Stimulated activated CD8-positive, alpha-beta memory T cell treated with anti-CD3 and anti-CD28 coated beads, Interleukin-15, amount 100 ng/mL, for 24 hours (primary cell): ENCODE measurements around the gene PALB2.

Experiments used
- DNase-seq: peaks from one replicate; pipeline ENCODE4 v3.0.0-alpha.2; 2020; ENCODE audit warnings: low read depth

PALB2 gene

DNA sequence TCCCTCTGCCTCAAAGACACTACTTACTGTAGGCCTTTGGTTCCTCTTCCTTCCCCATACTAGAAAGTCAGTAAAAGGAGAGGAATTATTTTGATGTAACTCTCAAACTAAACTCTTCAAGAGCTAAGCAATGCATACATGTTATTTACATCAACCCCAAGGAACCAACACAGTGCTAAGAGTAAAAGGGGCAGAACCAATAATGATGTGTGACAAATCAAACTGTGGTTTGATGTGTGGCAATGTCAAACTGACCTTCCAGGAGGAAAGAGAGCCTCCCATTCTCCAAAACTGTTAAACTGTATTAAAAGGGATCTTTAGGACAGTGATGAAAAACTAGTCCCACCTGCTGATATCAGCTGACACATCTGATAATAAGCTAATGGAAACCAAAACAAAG lies 60.7 kb downstream of the PALB2 start:
- DNase-seq, result no peak

DNA sequence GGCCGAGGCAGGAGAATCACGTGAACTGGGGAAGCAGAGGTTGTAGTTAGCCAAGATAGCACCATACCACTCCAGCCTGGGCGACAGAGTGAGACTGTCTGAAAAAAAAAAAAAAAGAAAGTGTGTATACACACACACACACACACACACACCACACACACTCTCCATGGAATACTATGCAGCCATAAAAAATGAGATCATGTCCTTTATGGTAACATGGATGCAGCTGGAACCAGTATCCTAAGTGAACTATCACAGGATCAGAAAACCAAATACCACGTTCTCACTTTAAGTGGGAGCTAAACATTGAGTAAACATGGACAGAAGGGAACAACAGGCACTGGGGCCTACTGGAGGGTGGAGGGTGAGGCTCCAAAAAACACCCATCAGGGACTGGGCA lies 61.7 kb downstream of the PALB2 start:
- DNase-seq, result no peak

DNA sequence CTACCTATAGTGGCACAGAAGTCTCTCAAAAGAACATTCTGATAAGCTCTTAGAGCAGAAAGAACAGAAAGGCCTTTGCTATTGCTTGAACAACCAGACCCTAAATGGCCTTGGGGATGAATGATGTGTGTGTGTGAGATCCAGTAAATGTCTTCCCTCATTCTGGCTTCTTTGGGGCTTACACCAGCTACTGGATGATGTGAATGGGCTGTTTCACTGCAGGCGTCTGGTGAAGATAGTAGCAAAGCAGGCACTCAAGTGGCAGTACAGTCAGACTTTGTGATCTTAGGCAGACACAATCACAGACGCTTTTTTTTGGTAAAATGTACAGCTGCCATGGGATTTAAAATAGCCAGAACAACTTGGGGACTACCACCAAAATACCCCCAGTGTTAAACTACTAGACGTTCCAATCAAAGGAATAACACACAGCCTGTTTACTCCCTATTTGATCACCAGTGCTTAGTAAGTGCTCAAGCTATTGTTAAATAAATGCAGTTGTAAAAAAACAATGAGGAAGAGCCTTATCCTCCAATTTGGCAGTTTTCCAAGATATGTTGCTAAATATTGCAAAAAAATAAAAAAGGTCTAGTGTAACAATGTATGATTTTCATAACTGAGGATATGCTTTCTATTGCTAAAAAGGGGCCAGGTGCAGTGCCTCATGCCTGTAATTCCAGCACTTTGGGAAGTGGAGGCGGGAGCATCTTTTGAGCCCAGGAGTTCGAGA lies 62.8 kb downstream of the PALB2 start:
- no peak for DNase-seq

DNA sequence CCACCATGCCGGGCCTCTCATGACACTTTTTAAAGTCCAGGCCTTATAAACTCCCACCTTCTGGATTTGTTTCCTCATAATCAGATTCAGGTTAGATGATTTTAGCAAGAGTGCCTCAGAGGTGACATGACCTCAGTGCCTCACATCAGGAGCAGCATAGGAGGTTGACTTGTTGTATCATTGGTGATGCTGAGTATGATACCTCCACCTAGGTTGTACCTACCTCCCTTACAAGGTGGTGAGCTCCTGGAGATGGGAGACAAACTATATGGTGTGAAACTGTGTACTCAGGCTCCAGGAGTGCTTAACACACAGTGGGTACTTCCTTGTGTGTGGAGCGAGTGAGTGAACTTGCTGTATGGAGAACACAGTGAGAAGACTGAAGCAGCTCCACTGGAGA lies 63.6 kb downstream of the PALB2 start:
- no peak for DNase-seq

DNA sequence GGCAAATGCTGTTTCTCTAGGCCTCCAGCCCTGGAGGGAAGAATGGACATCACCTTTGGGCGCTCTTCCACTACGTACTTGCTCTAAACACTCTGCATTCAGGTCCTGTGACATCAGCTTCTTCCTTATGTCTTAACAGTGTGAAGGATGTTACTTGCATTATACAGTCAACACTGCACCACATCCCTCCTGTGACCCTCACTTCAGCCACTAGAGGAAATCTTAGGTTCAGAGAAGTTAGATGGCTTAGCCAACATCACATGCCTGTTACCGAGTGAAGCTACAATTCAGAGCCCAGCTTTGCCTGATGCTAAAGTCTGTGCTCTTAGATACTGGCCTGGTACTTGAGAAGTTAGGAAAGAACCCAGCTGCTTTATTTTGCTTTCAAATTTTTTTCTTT lies 65.3 kb downstream of the PALB2 start:
- no peak for DNase-seq

DNA sequence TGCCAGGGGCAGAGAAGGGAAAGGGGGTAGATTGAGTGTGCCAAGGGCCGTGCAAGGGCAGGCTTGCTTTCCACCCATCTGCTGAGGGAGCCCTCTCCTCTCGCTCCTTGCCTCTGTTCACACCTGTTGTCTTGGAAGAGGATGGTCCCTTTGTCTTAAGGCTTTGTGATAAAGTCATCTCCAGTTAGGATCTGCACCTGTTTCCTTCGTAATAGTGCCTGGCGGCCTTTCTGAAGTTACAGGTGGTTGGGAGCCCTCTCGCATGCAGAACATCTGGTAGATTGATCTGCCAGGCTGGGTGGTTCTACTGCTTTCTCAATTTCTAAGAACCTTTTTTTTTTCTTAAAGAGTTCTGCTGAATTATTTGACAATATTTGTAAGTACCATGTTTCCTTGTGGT lies 67.3 kb downstream of the PALB2 start:
- DNase-seq, result no peak

DNA sequence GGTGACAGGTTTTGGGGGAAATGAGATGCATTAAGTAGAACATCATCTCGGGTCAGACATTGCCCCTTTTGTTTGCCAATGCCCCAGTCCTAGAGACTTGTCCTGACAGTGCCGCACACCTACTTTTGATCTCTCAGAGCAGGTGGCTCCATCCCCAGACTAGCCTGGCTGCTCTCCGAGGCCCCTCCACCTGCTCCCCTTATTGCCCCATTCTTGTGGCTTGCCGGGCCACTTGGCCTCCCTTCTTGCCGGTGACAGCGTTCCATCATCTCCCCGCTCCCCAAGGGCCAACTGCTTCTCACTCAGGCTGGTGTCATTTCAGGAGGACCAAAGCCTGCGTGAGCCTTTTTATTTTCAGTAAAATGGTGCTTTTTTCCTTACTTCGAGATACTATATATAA lies 68.7 kb downstream of the PALB2 start:
- DNase-seq, result no peak

DNA sequence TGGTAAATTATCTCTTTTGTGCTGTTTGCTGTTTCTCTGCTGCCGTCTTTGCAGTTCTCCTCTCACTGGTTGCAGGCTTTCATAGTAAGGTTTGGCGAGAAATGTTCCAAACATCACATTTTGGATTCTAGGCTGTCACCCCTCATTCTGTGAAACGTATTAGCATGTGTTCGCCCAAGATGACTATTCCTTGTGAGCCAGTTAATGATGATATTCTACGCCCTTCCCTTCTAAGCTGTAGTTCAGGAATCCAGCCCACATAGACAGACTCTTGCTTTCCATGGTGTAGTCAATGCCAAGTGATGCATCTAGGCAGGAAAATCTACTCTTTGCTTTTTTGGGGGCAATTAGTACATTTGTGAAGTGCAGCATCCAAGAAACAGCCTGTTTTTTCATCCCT lies 69.2 kb downstream of the PALB2 start:
- no peak for DNase-seq

DNA sequence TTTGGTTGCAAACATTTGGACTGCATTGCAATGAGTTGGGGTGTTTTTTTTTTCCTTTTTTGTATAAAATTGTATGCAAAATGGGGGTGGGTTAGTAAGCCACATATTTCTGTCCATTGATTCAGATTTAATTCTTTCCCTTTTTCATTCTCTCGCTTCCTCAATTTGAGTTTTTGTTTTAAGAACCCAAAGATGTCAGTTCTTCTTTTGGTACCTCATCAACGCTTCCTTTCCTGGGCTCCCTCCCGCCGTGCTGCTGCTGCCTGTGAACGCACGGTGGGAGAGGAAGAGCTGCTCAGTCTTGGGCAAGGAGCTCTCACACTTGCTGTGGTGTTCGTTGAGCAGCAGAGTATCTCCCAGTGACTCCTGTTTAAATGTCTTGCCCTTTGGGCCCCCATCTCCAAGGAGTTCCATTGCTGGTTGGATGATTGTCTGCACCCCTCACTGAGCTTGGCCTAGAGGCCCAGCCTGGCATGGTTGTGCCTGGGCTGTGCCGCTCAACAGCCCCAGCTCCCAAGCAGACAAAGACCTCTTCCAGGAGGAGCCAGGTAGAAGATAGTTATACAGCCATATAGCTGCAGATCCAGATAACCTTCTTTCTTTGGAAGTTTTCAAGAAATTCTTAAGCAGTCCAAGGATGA lies 70.0 kb downstream of the PALB2 start:
- no peak for DNase-seq

DNA sequence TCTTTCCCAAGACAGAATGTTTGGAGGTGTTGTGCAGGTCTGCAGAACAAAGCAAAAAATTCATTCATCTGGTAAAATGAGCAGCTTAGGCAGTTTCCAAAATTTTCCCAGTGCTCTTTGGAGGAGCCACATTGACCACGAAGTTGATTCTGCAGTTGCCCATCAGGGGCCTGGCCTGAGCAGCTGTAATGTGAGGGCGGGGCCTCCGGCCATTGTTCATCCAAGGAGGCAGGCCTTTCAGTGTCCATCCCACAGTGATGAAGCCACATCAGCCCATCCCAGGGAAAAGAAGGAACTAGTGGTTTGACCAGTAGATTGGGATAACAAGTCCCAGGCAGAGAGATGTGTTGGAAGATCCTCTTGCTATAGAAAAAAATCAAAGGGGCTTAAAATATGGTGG lies 73.5 kb downstream of the PALB2 start:
- no peak for DNase-seq

DNA sequence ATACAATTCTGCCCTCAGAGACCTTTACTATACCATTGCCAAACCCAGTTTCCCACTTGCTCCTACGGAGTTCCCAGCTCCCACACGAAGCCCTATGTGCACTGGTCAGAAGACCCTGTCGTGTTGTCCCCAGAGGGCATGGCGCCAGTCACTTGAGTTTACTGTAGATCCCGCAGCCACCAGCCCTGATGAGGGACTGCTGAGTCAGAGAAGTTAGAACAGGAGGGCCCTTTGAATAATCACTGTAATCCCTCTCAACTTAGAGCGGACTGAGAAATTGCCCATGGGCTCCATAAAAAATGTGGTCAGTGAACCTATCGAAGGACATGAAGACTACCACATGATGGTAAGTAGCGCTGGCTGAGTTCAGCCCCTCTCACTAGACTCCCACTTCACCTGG lies 74.4 kb downstream of the PALB2 start:
- no peak for DNase-seq

DNA sequence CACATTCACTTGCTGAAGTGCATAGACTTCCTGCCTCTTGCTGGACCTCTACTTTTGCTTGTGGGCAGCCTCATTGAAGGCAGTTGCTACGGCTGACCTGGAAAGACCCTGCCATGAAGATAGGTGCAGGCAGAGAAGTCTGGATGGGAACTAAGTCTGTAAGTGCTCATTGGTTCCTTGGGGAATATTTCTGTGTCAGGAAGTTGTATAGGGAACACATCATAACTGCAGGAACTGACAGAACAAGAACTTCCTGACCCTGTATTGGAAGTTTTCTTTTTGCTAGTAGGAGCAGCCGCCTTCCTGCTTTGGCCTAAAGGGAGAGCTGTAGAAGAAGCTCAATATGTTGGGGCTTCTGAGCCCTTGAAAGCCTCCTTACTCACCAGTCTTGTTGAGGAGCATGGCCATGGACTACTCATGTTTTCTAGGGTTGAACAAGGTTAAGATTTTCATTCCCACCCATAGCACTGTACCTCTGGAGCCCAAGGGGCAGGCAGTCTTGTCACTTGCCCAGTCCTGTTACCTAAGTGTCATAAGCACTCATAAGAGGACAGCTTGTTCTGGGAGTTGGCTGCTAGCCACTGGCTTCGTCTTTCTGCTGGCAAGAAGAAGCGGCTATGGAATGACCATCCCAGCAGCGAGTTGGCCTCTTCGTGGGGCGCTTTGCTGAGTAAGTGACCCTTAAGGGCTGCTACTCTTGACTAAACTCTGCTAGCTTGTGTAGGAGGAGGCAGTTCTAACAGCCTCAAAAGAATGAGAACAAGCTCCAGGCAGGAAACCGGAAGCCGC lies 76.3 kb downstream of the PALB2 start:
- no peak for DNase-seq

DNA sequence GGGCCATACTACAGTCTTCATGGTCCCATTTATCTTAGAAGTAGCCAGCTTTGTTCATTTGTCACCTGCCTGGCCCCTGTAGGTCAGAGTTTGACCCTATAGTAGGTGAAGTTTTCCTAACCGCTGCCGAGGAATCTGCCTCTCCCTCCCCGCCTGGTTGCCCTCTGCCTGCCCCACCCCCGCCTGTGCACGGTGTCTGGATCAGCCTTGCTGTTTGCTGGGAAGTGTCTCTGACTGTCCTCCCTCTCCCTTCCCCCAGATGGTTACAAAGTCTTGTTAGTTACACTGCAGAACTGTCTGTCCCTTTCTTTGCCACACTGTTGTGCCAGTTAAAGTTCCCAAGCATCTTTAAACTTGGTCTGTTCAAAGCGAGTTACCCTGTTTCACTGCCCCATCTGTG lies 77.9 kb downstream of the PALB2 start:
- no peak for DNase-seq

DNA sequence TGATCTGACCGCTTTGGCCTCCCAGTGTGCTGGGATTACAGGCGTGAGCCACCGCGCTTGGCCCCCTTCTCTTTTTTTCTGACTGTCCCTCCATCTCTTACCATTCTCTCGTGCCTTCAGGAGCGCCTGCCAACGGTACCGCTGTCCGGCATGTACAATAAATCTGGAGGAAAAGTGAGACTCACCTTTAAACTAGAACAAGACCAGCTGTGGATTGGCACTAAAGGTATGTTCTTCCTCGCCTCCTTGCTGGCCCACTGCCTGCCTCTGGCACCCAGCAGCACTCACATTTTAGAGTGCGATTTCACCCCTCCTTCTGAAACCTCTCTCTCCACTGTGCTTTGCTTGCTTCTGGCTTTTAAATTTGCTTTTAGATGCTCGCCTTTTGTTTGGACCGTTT lies 78.6 kb downstream of the PALB2 start:
- no peak for DNase-seq

DNA sequence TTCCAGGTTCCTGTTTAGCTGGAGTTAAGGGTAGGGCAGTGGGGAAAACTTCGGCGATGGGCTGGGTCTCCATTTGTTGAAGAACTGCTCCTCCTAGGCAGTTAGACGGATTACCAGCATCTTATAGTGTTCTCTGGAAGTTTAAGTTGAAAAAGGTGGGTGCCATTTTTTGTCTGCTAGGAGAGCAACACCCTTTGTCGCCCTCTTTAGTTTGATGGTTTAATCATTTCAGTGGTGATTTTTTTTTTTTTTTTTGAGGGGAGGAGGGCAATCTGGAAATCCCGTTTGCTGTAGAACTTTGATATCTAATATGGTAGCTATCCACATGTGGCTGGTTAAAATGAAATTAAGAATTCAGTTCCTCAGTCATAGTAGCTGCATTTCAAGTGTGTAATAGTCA lies 79.5 kb downstream of the PALB2 start:
- DNase-seq, result no peak

DNA sequence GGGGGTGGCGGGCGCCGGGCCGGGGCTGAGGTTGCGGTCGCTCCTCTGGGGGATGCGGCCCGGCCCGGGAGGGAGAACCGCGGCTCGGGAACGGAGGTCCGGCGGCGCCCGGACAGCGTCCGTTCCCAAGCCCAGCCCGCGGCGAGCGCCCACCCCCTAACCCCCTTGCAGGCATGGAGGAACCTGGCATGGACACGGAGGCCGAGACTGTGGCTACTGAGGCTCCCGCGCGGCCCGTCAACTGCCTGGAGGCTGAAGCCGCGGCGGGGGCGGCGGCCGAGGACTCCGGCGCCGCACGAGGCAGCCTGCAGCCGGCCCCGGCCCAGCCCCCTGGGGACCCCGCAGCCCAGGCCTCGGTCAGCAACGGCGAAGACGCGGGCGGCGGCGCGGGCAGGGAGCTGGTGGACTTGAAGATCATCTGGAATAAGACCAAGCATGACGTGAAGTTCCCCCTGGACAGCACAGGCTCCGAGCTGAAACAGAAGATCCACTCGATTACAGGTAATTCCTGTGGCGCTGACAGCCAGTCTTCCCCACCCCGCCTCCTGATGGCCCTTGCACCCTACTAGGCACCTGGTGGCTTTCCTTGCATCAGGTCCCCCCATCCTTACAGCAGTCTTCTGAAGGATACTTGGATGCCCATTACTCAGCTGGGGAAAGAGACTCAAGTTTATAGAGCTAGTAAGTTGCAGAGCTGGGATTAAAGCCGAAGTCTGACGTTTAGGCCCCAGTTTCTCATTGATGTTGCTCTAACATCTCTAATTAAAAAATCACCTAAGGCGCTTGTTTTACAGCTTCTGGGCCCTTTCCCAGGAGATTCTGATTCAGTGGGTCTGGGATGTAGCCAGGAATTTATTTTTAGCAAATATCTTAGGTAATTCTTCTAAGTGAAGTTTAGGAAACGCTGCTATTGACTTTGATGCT lies 83.1 kb downstream of the PALB2 start:
- DNase-seq, result peak; percentile 4

DNA sequence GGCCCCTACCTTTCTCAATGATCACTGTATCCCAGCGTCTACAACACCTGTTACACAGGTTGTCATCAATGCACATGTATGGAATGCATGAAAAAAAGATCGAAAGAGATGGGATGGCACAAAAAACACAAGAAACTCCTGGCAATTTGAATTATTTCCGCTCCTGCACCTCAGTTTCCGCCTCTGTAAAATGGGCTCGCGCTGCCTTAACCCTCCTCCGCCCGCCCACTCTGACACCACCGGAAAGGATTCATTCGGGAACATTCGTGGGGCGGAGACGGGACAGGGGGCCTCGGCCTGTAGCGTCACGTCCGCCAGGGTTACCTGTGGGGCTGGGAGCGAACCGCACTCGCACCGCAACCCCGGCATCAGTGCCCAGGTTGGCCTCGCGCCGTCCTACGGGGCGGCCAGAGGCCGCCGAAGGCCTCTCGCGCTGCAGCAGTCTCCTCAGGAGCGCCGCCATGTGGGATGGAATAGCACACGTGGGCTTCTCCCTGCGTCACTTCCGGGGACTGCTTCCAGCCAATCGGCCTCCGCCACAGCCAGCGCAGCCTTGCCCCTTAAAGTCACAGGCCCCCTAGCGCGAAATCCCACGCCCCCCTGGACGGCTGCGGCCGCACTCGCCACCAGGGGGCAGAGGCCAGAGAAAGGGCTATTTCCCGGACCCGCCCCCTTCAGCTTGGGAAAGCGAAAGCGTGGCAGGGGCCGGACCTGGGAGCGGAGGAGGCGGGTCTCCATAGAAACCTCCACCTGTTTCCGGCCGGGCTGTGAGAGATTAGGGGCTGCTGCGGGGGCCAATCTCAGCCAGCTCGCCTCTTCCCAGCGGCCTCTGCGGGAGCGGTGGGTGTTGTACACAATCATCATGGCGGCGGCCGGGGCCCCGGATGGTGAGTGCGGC lies 84.0 kb downstream of the PALB2 start, which contains the start of the genes EARS2 and UBFD1:
TSS of gene EARS2 (minus strand) at position 470 of the 898 bp plus-strand sequence. CDS start at position 463, 7 bp downstream.
TSS of gene UBFD1 (plus strand) at position 847 of the 898 bp plus-strand sequence. CDS start at position 863, 16 bp downstream.
- peak; percentile 91 for DNase-seq

DNA sequence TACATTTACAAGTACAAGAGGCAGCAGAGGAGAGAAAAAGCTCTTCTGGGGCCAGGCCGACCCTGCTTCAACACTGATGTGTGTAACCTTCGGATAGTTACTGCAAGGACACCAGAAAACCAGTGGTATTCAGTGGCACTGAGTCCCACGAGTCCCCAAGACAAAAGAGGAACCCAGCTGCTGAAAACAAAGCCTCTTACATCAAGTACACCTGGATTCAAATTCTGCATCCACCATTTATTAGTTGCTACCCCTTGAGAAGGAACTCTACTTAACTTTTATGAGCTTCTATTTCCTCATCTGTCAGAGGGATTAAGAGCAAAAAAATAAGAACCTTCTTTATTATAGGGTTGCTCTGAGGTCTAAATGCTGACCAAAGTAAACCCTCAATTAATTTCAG lies 86.6 kb downstream of the PALB2 start:
- DNase-seq, result no peak
